UCSD-AML1 (cell line): ENCODE measurements around the gene BTBD8.

Experiments
- DNase-seq: peaks from one replicate; lab custom pipeline; 2025; ENCODE audit not compliant: unreplicated experiment; lab: John Stamatoyannopoulos, UW

The BTBD8 gene

DNA sequence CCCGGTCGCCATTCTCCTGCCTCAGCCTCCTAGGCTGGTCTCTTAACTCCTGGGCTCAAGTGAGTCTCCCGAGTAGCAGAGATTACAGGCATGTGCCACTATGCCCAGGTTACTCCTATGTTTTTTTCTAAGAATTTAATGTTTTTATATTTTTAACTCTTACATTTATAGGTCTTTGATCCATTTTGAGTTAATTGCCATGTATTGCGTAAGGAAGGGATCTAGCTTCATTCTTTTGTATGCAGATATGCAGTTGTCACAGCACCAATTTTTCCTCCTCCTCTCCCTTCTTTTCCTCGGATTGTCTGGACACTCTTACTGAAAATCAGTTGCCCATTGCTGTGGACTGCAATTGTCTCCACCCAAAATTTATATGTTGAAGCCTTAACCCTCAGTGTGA lies 11.5 kb downstream of the BTBD8 start:
- no peak for DNase-seq

DNA sequence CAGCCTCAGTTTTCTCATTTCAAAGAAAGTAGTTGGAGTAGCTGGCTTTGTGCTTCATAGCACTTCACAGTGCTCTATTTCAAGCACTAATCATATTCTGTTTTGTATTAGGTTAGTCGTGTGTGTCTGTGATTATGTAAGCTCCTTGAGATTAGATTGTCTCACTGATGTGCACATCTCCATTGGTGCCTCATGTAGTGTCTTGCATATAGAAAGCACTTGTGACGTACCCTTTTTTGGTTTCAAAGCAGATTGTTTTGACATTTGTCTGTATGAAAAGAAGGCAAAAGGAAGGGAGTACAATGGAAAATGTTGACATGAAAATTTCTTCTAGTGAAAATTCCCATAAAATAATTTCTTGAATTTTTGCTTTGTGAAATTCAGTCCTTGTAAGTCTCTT lies 13.9 kb downstream of the BTBD8 start:
- DNase-seq, result no peak

DNA sequence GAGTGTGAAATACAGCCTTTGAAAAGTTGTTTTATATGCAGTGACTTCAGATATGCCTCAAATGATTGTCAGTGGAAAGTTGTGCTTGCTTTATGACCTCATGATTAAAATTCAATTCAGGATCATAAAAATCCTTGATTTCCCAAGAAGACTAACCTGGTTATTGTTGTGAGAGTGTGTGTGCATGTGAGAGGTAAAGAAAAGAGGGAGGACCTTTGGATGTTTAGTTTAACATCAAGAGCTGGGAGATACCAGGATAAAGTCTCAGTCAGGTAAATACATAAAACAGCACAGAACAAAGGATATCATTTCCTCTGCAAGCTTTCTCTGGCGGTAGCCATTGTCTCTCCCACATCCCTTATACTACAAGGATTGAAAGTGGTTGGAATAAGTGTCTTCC lies 14.4 kb downstream of the BTBD8 start:
- no peak for DNase-seq

DNA sequence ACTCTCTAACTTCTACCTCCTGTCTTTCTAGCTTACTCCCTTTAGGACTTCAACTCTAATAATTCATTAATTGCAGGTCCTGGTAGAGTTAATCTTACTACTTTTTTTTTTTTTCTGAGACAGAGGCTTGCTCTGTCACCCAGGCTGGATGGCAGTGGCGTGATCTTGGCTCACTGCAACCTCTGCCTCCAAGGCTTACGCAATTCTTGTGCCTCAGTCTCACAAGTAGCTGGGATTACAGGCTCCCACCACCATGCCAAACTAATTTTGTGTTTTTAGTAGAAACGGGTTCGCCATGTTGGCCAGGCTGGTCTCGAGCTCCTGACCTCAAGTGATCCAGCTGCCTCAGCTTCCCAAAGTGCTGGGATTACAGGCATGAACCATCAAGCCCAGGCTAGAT lies 15.7 kb downstream of the BTBD8 start:
- no peak for DNase-seq

DNA sequence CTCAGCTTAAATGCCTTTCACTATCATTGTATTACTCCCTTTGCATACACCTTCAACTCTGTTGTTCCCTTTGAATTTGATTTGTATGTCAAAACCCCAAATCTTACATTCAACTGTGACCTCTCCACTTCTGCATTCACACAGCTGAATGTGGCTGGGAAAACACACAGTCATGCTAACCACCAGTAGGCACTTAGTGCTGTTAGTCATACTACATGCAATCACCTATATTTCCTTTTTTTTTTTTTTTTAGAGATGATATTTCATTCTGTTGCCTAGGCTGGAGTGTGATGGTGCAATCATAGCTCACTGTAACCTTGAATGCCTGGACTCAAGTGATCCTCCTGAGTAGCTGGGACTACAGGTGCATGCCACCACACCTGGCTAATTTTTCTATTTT lies 16.2 kb downstream of the BTBD8 start:
- no peak for DNase-seq

DNA sequence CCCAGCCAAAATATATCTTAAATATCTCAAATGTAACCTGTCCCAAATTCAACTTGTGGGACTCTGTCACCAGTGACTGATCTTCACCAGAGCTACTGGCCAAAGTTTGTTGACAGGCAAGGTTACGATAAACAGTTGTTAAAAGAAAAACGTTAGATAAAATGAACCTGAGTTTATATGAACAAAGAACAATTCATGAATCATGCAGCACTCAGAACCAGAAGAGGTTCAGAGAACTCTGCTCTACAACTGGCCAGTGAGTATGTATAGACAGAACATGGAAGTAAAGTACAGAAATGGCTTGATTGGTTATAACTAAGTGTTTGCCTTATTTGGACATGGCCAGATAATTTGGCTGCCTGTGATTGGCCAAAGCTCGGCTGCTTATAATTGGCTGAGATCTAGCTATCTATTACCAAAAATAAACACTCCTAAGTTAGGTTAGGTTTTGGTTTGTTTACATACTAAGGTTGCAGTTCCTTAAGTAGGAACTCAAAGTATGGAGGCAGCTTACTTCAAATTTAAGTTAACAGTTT lies 25.5 kb downstream of the BTBD8 start:
- DNase-seq, result no peak

DNA sequence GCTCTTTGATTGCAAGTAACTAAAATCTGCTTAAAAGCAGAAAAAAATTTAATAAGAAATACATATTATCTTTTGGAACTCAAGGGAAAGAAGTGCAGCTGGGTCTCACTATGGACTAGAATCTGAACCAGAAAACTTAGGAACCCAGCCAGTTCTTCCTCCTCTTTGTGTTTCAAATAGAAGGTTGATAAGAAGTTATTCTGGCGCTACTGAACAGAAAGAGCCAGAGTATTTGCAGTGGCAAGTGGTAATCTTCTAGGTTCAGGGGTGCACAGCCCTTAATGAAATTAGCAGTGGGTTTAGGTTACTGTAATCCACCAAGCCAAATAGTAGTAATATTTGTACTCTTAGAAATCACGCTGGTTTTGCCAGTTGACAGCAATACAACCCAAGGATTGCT lies 28.5 kb downstream of the BTBD8 start:
- DNase-seq, result no peak

DNA sequence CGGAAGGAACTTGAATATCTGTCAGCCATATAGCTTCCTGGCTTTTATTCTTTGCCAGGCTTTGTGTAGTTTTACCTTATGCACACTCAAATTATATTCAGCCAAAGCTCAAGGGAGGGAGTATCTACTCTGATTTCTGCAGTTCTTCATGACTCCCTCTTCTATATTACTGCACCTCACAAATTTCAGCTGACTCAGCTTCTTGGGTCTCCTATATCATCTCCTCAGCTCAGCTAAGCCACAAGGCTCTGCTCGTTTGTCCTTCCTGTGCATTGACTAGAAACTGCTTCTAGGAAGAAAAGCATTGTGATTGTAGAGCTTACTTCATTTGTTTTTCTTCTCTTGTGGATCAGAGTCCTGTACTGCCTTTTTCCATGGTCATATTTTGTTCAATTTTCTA lies 37.4 kb downstream of the BTBD8 start:
- no peak for DNase-seq

DNA sequence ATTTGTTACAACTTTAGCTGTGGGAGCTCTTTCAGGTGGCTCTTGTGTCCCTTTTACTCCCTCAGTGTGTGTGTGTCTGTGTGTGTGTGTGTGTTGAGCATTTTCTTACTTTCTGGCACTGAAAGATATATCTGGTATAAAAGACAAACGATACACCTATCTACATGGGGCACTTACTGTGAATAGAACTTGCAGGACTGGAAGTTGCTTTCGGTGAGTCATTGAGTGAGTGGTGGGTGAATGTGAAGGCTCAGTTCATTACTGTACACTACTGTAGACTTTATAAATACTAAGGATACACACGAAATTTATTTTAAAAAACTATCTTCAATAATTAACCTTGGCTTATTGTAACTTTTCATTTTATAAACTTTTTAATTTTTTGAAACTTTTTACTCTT lies 38.7 kb downstream of the BTBD8 start:
- no peak for DNase-seq

DNA sequence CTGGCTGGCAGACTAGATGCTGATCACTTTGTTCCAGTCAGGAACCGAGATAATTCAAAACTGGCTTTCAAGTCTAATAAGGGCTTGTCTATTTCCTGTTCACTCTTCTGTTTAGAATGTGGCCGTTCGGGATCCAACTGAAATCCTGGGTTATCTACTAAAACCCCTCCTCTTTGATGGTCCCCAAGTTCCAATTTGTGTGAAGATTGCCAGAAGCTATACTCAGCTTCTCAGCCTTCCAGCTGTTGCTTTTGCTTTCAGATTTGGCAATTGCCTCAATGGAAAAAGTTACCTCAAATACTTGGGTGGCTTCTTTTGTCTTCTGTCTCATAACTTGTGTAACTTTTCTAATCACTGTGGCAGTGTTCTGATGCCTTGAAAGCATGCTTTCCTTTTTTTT lies 43.7 kb downstream of the BTBD8 start:
- DNase-seq, result no peak

DNA sequence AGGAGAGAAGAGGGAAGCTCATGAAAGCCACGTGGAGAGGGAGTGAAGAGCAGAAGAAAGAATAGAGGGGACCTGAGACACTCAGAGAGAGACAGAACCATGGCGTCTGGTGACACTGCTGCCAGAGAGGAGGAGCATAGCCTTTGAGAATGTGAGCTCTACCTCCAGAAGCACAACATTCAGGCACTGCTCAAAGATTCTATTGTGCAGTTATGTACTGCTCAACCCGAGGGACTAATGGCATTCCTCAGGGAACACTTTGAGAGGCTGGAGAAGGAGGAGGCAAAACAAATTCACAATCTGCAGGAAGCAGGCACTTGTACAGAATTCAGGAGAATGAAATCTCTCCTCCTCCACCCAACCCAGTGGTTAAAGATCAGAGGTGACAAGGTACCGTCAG lies 45.1 kb downstream of the BTBD8 start:
- DNase-seq, result no peak

DNA sequence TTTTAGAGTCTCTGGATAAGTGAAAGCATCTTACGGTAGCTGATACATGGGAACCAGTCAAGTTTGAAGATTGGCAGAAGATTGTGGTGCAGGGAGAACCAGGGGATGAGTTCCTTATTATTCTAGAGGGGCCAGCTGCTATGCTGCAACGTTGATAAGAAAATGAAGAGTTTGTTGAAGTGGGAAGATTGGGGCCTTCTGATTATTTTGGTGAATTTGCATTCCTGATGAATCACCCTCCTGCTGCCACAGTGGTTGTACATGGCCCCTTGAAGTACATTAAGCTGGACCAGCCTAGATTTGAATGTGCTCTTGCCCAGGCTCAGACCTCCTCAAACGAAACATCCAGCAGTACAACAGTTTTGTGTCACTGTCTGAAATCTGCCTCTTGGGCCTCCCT lies 45.9 kb downstream of the BTBD8 start:
- DNase-seq, result no peak

DNA sequence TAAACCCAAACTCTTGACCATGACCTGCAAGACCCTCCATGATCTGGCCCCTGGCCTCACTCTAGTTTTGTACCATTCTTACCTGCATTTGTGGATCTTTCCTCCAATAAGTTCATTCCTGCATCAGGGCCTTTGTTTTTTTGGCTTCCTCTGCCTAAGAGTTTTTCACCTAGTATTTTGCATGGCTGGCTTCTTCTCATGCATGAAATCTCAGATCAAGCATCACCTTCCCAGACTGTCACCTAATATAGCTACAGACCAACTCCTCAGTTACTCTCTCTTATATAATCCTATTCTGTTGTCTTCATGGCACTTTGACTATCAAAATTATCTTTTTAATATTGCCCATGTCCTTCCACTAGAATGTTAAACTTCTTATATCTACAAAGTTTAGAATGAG lies 54.2 kb downstream of the BTBD8 start:
- DNase-seq, result no peak

DNA sequence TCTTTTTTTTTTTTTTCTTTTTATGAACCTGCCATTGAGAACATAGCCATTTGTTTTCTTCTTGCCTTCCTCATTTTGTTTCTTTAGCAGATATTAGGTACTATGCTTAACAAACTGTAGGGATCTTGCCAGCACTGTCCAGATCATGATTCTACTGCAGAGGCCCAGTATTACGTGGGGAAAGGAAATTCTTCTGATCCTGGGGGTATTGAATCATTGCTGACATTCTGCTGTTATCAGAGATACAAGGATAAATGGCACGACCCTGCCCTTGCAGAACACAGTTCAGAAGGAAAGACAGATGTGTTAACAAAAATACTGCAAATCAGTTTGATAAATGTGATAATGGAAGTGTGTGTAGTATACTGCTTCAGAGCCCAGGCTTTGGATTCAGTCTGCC lies 56.2 kb downstream of the BTBD8 start:
- DNase-seq, result no peak

DNA sequence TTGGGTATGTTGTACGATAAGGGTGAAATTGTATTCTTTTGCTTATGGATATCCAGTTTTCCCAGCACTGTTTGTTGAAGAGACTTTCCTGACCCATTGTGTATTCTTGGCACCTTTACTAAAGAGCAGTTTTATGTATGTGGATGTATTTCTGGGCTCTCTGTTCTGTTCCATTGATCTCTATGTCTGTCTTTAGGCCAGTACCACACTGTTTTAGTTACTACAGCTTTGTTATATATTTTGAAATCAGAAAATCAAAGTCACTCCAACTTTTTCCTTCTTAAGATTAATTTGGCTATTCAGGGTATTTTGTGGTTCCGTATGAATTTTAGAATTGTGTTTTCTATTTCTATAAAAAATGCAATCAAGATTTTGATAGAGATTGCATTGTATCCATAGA lies 74.8 kb downstream of the BTBD8 start:
- no peak for DNase-seq

DNA sequence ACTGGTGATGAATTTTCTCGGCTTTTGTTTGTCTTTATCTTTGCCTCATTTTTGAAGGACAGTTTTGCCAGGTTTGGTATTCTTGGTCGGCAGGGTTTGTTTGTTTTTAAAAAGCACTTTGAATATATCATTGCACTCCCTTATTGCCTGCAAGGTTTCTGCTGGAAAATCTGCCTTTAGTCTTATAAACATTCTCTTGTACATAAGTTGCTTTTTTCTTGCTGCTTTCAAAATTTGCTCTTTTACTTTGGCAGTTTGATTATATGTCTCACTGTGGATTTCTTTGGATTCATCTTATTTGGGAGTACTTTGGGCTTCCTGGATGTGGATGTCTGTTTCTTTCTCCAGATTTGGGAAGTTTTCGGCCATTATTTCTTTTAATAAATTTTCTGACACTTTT lies 79.4 kb downstream of the BTBD8 start:
- DNase-seq, result no peak

DNA sequence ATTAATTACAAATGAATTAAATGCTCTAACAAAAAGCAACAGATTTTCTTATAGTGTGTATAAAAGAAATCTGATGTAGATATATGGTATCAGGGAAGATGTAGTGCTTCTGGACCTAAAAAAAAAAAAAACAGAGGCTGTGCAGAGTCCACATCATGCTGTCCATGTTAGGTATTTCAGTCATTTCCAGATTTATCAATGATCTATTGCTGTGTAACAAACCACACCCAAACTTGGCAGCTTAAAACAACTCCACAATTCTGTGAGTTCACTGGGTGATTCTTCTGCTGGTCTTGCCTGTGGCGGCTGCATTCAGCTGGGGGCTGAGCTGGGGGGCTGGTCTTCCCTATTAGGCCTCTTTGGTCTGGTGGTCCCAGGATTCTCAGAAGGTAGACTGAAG lies 85.2 kb downstream of the BTBD8 start:
- DNase-seq, result no peak

DNA sequence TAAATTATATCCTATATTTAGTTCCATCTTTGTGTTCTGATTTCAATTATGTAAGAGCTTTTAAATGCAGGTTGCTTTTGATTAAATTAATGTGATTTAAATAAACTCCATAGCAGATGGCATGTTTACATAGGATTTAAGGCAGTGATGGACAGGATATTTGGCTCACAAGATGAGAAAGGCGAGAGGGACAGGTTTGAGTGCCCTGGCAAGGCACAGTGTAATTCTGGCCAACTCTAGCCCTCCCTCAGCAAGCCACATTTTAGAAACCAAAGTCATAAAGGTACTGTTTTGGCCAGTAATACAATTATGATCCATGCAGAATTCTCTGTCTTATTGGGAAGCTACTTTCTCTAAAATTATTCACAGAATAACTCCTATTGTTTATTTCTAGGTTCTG lies 87.0 kb downstream of the BTBD8 start:
- DNase-seq, result no peak

DNA sequence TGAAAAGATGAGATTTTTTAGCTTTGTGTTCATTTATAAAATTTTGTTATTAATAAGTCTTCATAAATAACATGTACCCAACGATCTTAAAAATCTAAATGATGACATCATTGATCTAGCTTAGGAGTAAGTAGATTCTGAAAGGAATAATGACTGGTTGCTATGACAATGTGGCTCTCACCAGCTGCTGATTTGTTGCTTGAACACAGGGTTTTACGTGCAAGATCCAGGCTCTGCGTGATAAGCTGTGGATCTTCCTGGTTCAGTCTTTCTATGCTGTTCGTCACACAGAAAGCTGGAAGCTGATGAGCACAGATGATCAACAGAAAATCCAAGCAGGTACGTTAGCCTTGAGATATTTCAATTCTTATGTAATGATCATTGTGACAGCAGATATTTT lies 88.5 kb downstream of the BTBD8 start:
- no peak for DNase-seq

DNA sequence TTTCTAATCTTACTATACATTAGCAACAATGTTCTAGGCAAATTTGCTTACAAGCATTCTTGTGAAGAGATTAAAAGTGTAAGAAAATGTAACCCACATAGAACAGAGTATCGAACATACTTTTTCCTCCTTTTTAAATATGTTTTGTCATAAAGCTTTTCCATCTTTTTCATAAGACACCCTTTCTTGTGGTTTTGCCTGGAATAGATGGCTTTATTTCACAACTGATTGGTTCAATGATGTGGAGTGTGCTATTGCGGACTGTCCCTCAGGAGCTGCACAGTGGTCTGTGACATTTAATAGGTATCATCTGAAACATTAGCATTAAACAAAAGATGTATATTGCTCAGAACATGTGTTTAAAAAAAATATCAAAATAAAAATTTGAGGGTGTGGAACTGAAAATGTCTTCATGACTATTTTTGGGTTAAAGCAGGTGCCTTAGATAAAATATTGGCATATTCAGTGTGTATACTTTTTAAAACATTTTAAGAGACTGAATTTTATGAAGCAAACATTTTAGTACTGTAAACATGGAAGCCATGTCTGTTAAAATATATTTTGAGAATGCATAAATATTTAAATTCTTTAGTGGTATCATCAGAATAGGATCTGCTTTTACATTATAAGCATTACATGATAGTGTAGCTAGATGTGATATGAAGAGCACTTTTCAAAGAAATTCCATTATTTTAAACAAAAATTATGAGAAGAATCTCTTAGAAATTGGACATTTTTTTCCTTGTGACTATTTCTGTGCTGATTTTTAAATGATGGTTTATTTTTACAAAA lies 89.3 kb downstream of the BTBD8 start:
- DNase-seq, result no peak

DNA sequence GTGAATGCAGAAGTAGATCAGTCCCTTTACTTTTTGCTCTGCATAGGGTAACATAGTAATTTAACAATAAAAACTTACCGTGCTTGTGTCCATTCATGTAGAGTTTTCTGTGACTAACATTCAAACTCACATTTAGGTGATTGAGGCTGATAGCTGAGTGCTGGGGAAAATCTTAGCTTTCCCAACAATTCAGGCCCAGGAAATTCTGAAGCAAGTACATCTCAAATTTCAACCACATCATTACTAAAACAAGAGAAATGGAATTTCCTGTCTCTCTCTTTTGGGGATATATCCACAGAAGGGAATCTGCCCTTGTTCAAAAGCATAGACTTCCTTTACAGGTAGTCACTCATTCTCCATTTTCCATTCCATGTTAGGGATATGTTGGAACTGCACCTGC lies 104.5 kb downstream of the BTBD8 start:
- DNase-seq, result no peak

DNA sequence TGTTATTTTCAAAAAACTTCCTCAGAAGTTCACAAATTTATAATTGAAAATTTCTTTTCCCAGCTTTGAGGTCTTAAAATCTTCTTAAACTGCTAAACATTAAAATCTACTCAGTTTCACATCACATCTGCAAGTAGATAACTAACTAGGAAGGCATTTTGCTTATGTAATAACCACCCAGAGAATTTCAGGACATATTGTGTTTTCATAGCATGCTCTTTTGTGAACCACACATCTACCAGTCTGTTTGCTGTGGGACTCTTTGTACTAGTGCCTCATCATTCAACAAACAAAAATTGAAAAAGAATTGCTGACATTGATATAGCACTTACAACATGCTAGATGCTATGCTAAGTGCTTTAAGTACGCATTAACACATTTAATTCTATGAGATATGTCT lies 105.9 kb downstream of the BTBD8 start:
- DNase-seq, result no peak
